Cardiac septum (tissue), 1 donor: ENCODE results near the gene RSF1. TPM values are rescaled to one million over a fixed set of nuclear protein-coding genes. Genes with fewer than 3 reads are reported as not detected.
"Not testable (repeated sequence)": the region's sequence is repeated elsewhere in the genome, so short reads cannot be mapped to it uniquely, and the experiment has no call there.

Experiments used
- DNase-seq: peaks from one replicate; pipeline ENCODE4 v3.0.0-alpha.2; 2020; ENCODE audit warnings: low spot score
- intact Hi-C: fragments of 100-400 bp; cut with DNase I; formaldehyde crosslinking; loops from one replicate; pipeline ENCODE4 v1.14.0; 2022
- long read RNA-seq: library from polyadenylated mRNA; unstranded; transcript quantifications from one replicate; pipeline ENCODE4 v2.0.0, GENCODE V29; 2021
- total RNA-seq: library from RNA; stranded (reverse); fragmentation: NEBNext Ultra II Directional; extraction: Animal tissue kit (Norgen Biotek cat#: 25700); gene quantifications from one replicate; pipeline ENCODE4 v1.2.1, GENCODE V29; 2021
- donor health status: DM: no; HTN: no; CAD: no.

The RSF1 gene, protein sequence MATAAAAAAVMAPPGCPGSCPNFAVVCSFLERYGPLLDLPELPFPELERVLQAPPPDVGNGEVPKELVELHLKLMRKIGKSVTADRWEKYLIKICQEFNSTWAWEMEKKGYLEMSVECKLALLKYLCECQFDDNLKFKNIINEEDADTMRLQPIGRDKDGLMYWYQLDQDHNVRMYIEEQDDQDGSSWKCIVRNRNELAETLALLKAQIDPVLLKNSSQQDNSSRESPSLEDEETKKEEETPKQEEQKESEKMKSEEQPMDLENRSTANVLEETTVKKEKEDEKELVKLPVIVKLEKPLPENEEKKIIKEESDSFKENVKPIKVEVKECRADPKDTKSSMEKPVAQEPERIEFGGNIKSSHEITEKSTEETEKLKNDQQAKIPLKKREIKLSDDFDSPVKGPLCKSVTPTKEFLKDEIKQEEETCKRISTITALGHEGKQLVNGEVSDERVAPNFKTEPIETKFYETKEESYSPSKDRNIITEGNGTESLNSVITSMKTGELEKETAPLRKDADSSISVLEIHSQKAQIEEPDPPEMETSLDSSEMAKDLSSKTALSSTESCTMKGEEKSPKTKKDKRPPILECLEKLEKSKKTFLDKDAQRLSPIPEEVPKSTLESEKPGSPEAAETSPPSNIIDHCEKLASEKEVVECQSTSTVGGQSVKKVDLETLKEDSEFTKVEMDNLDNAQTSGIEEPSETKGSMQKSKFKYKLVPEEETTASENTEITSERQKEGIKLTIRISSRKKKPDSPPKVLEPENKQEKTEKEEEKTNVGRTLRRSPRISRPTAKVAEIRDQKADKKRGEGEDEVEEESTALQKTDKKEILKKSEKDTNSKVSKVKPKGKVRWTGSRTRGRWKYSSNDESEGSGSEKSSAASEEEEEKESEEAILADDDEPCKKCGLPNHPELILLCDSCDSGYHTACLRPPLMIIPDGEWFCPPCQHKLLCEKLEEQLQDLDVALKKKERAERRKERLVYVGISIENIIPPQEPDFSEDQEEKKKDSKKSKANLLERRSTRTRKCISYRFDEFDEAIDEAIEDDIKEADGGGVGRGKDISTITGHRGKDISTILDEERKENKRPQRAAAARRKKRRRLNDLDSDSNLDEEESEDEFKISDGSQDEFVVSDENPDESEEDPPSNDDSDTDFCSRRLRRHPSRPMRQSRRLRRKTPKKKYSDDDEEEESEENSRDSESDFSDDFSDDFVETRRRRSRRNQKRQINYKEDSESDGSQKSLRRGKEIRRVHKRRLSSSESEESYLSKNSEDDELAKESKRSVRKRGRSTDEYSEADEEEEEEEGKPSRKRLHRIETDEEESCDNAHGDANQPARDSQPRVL (N-terminal part only)
- total RNA-seq = 52.3 TPM
- long read RNA-seq, transcript RSF1-206 (6 exons, 2,107 nt) = major isoform, 20 of 43 reads
- long read RNA-seq, partial matches to known transcripts = 16 of 43 reads
- long read RNA-seq, other reads (novel, unspliced or antisense) = 6 of 43 reads

DNA sequence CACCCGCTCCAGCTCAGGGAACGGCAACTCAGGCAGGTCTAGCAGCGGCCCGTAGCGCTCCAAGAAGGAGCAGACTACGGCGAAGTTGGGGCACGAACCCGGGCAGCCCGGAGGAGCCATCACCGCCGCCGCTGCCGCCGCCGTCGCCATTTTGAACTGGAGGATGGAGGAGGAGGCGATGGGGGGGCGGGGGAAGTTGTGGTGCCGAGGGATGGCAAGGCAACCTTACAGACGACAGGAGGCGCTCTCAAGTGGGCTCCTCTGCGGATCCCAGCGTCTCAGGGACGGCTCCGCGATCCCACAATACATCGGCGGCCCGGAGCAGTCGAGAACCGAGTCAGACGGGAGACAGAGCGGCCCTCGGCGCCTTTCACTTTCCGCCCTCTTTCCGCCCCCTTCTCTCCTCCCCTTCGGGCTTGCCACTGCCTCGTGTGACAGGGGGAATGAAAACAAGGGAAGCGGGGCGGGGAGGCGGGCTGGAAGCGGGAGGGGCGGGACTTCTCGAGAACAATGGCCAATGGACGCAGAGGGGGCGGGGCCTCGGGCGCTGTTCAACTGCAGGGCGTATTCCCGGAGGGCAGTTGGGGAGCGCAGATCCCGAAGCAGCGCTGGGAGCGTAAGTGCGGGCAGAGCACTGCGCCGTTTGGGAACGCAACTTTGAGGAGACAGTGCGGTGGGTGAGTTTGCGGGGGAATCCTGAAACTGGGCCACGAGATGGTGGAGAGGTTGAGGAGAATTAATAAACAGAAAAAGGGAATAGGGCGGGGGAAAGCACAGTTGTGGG is at the start of gene RSF1, which contains the start of gene AAMDC:
RSF1 (minus strand) TSS at position 158 of the 784 bp plus-strand sequence; CDS start at position 150, 8 bp downstream.
AAMDC (plus strand) TSS at position 580 of the 784 bp plus-strand sequence. CDS start 21,353 bp downstream, outside the sequence.
- peak; percentile 99 for DNase-seq
- intact Hi-C loops = loop anchor here (1.0 to 5.0 kb wide), 2 partner anchors 175 to 227 kb away; no protein-coding TSS in a partner anchor

DNA sequence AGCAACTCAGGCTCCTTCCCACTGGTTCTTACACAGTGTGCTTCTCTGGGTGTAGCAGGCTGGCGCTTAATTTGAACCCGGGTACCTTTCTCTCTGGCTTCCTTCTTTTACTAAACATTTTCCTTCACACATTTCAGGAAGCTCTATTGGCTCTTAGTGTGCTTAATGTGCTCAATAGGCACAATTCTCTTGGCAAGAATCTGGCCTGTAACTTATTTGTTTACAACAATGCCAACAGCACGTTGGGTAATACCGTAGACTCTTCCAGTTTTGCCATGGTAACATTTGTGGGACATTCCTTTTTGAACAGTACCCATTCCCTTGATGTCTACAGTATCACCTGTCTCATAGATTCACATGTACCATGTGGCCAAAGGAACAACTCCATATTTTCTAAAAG is 48.2 kb upstream of the RSF1 start:
- intact Hi-C loops = no loop called here
- no peak for DNase-seq

DNA sequence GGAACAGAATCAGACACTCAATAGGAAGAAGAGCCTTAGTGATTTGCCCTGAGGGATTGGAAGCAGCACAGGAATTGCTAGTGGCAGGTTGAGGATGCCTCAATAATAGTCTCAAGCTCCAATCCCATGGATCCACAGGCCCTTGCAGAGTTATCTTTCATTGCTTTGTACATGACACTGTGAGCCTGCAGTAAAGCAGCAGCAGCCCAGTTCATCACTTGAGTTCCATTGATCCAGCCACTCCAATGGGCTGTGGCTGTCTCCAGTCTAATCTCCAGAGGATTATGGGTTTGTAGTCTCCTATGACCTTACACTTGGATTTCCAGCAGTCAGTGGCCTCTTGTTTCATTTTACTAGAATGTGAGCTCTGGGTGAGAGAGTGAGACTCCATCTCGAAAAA is 45.8 kb upstream of the RSF1 start:
- DNase-seq = no peak
- intact Hi-C loops = no loop called here

DNA sequence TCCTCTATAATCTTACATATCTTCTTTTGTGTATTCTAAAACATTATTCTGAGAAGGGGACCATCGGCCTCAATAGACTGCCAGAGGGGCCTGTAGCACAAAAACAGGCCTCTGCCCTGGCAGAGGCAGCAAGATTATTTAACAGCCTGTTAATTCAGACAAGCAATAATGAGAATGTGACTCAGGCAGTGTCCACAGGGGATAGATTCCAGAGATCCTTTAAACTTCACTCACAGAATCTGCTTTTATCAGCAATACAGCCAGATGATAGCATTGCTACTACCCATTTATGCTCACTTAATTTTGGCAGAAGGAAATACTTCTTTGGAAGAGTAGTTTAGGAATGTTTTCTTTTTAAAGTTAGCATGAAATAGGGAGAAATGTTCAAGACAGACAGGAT is 45.3 kb upstream of the RSF1 start:
- intact Hi-C loops = no loop called here
- DNase-seq = no peak

DNA sequence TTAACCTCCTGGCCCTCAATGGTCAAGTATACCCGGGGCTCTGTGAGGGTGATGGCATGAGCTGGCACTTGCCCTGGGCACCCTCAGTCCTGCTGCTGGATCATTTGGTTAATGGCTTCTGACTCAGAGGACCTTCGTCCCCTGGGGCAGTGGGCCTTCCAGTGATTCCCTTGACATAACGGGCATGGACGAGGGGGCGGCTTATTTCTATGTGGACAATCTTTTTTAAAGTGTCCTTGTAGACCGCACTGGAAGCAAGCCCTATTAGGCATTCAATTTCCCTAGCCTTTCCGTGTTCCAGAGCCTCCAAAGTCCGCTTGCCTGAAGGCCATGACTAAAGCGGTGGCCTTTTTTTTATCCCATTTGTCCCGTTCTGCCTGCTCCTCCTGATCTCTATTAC is 40.9 kb upstream of the RSF1 start:
- DNase-seq, intact Hi-C loops: not testable (repeated sequence)

DNA sequence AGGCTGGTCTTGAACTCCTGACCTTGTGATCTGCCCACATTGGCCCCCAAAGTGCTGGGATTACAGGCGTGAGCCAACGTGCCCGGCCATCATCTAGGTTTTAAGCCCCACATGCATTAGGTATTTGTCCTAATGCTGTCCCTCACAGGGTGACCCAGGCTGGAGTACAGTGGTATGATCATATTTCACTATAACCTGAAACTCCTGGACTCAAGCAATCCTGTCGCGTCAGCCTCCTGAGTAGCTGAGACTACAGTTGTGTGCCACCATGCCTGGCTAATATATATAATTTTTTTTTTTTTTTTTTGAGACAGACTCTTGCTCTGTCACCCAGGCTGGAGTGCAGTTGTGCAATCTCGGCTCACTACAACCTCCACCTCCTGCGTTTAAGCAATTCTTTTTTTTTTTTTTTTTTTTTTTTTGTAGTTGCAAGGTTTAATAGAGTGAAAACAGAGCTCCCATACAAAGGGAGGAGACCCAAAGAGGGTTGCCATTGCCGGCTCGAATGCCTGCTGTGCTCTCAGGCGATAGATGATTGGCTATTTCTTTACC is 37.5 kb upstream of the RSF1 start:
- DNase-seq, intact Hi-C loops: not testable (repeated sequence)

DNA sequence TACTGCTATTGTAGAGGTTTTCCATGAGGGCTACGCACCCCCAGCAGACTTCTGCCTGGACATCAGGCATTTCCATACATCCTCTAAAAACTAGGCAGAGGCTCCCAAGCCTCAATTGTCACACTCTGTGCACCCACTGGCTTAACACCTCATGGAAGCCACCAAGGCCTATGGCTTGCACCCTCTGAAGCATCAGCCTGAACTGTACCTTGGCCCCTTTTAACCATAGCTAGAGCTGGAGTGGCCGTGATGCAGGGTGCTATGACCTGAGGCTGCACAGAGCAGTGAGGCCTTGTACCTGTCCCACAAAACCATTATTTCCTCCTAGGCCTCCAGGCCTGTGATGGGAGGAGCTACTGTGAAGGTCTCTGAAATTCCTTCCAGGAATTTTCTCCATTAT is 34.3 kb upstream of the RSF1 start:
- DNase-seq = no peak
- intact Hi-C loops = no loop called here

DNA sequence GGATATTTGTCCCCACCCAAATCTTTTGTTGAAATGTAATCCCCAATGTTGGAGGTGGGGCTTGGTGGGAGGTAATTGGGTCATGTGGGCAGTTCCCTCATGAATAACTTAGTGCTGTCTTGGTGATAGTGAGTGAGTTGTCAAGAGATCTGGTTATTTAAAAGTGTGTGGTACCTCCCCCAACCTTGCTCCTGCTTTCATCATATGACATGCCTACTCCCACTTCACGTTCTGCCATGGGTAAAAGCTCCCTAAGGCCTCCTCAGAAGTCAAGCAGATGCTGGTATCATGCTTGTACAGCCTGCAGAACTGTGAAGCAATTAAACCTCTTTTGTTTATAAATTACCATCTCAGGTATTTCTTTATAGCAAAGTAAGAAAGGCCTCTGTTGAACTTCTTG is 31.0 kb upstream of the RSF1 start:
- no peak for DNase-seq
- intact Hi-C loops = no loop called here

DNA sequence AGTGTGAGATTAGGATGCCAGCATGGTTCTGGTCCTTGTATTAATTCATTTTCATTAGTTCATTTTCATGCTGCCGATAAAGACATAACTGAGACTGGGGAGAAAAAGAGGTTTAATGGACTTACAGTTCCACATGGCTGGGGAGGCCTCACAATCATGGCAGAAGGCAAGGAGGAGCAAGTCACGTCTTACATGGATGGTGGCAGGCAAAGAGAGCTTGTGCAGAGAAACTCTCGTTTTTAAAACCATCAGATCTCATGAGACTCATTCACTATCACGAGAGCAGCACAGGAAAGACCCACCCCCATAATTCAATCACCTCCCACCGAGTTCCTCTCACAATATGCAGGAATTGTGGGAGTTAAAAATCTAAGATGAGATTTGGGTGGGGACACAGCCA is 23.2 kb upstream of the RSF1 start:
- DNase-seq, intact Hi-C loops: not testable (repeated sequence)

DNA sequence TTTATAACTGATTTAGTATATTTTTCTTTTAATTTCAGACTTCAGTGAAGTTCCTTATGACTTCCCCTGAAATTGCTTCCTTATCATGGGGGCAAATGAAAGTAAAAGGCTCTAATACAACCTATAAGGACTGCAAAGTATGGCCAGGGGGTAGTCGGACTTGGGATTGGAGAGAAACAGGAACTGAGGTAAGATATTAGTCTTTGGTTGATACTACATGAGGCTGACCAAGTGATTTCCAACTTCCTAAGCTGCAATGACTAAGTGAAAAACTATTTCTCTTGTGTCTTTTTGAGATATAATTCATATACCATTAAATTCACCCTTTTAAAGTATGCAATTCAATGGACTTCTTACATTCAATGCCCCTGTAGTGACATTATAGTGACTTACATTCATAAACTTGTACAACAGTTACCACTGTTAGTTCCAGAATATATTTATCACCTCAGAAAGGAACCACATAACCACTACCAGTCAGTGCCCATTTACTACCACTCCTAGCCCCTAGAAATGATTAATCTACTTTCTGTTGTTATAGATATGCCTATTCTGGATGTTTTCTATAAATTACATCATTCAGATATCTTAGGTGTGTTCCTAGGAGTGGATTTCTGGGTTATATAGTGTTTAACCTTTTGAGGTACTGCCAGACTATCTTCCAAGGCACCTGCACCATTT is 22.1 kb upstream of the RSF1 start:
- intact Hi-C loops = no loop called here
- no peak for DNase-seq

DNA sequence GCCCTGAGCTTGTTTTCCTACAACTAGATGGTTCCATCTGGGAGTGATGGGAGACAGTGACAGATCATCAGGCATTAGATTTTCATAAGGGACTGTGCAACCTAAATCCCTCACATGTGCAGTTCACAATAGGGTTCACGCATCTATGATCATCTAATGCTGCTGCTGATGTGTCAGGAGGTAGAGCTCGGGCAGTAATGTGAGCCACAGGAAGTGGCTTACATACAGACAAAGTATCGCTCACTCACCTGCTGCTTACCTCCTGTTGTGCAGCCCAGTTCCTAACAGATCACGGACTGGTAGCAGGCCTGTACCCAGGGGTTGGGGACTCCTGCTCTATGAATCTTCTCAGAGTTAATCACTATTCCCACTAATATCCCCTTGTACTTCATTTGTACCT is 12.8 kb upstream of the RSF1 start:
- DNase-seq = no peak
- intact Hi-C loops = no loop called here

DNA sequence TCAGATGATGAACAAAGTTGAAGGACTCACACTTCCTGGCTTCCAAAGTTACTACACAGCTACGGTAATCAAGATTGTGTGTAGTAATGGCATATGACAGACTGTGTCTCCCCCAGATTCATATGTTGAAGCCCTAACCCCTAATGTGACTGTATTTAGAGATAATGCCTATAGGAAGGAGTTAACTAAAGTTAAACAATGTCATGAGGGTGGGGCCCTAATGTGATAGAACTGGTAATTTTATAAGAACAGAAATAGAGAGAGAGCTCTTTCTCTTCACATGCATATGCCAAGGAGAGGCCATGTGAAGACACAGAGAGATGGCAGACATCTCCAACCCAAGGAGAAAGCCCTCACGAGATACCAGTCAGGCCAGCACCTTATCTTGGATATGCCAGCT is 8.4 kb upstream of the RSF1 start:
- intact Hi-C loops = no loop called here
- no peak for DNase-seq

DNA sequence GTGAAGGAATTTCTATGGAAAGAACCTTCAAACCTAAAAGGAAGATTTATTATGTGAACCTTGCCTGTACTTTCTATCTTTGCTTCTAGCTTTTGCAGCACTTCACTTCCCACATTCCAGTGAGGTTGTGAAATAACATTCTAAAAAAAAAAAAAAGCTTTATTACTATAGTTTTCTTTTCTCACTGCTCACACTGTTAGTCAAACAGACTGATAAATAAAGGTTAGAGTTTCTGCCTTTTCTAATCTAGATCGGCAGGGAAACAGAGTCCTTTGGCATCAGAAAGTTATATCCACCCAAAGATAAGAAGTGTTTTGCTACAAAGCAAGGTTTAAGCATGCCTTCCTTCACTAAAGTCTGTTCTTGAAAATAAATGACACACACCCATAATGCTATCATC is 3.3 kb upstream of the RSF1 start:
- DNase-seq = no peak

DNA sequence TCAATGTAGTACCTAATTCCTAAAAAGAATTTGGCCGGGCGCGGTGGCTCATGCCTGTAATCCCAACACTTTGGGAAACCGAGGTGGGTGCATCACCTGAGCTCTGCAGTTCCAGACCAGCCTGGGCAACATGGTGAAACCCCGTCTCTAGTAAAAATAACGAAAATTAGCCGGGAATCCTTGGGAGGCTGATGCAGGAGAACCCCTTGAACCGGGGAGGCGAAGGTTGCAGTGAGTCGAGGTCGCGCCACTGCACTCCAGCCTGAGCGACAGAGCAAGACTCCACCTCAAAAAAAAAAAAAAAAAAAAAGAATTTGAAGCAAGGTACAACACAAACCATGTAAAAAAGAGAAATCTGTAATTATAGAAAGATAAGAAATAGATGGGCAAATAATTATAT is 1.6 kb upstream of the RSF1 start:
- DNase-seq = not testable (repeated sequence)
- intact Hi-C loops = loop anchor here (5.0 kb wide), 1 partner anchor 225 kb away; no protein-coding TSS in a partner anchor

More for the DNA sequence above, 3.3 kb upstream of the RSF1 start:
- intact Hi-C loops = loop anchor here (5.0 kb wide), 1 partner anchor 224 kb away; no protein-coding TSS in a partner anchor

DNA sequence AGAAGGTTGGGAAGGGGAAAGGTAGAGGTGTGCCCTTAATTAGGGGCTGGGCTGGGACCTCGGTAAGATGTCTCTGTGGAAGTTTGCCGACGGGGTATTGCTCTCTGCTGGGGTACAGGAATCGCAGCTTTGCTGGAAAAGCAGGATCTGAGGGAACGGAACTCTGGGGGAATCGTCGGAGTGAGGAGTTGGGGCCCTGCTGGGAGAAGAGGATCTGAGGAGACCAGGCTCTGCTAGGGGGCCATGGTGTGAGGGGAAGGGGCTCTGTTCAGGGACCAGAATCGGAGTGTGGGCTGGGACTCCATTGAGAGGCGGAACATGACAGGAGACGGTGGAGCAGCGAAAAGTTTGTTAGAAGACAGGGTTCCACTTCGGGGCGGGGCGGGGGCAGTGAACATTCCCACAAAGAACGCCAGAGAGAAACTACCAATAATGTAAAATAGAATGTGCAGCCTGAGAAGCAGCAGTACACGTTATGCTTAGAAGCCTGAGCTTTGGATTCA is 878 bp upstream of the RSF1 start:
- intact Hi-C loops = loop anchor here (5.0 kb wide), 1 partner anchor 226 kb away; no protein-coding TSS in a partner anchor

DNA sequence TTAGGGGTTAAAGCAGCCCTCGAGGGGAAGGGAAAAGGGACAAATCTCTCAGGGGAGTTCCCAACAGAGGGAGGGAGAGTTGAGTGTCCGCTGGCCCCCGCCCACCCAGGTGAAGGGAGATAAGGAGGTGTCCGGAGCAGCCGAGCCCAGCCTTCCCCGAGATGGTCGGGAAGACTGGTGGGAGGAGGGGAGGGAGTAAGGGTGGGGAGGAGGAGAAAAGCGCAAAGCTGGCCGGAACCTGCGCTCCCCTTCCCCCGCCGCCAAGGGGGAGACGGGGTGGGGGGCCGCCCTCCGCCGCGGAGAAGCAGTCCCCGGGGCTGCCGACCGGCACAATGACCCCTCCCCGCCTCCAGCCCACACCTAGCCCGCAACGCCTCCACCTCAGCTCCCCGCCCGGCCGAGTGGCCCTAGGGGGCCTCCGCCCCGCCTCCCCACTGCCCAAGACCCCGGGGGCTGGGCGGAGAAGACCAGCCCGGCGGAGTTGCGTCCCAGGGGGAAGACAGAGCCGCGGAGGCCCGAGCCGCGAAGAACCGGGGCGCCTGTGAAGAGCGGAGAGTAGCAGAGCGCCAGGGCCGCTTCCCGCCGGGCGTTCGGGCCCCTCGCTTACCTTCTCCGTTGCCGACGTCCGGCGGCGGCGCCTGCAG is 479 bp downstream of the RSF1 start:
- intact Hi-C loops = loop anchor here (1.0 to 5.0 kb wide), 3 partner anchors 175 to 227 kb away; no protein-coding TSS in a partner anchor
- DNase-seq = peak; percentile 78

More for the DNA sequence above, 878 bp upstream of the RSF1 start:
- no peak for DNase-seq
